OCI-LY7 (cell line): ENCODE measurements around the gene PAK6. TPM values are rescaled to one million over a fixed set of nuclear protein-coding genes. Genes with fewer than 3 reads are reported as not detected.

Experiments used
- BruUV-seq: library from RNA; stranded (reverse); fragments of 400-500 nt; replicated peaks from 2 replicates; lab custom pipeline; 2021; lab: Mats Ljungman, UMichigan
- CTCF ChIA-PET: fragments of 300-600 bp; sonication (Branson Sonifier 250); formaldehyde crosslinking; loops from one replicate; lab custom pipeline; 2022; ENCODE audit warnings: antibody characterized with exemption; ENCODE audit not compliant: unreplicated experiment; lab: Charles Lee
- POLR2A ChIA-PET: fragments of 300-600 bp; sonication (Branson Sonifier 250); formaldehyde crosslinking; loops from one replicate; lab custom pipeline; 2022; ENCODE audit warnings: antibody characterized with exemption; lab: Charles Lee
- DNase-seq: peaks from one replicate; pipeline ENCODE4 v3.0.0-alpha.2; 2015; ENCODE audit warnings: low spot score
- H2AFZ ChIP-seq: fragments of 200-600 bp; sonication (generic), shearing (Covaris generic); 2 replicates; pipeline ENCODE4 v1.6.1; 2014; ENCODE audit warnings: mild to moderate bottlenecking, antibody characterized with exemption, low read length, moderate library complexity
- H3K27ac ChIP-seq: fragments of 200-600 bp; sonication (generic); 2 replicates; pipeline ENCODE4 v1.5.1; 2014; ENCODE audit warnings: mixed run types, low read depth, mild to moderate bottlenecking, moderate library complexity, low read length, inconsistent platforms; ENCODE audit not compliant: poor library complexity, severe bottlenecking
- H3K36me3 ChIP-seq: fragments of 200-600 bp; sonication (generic); 2 replicates; pipeline ENCODE4 v1.6.1; 2014; ENCODE audit warnings: mild to moderate bottlenecking, antibody characterized with exemption, low read length, moderate library complexity, mixed read lengths; ENCODE audit not compliant: insufficient read depth
- H3K4me1 ChIP-seq: fragments of 200-600 bp; sonication (generic); 2 replicates; pipeline ENCODE4 v1.5.1; 2014; ENCODE audit warnings: mild to moderate bottlenecking, low read length; ENCODE audit not compliant: insufficient read depth, poor library complexity, severe bottlenecking
- H3K4me2 ChIP-seq: fragments of 200-600 bp; sonication (generic); 2 replicates; pipeline ENCODE4 v1.6.1; 2014; ENCODE audit warnings: mild to moderate bottlenecking, low read length
- H3K4me3 ChIP-seq: fragments of 200-600 bp; sonication (generic); 2 replicates; pipeline ENCODE4 v1.5.1; 2014; ENCODE audit warnings: mild to moderate bottlenecking, low read depth, low read length; ENCODE audit not compliant: poor library complexity, severe bottlenecking
- H3K79me2 ChIP-seq: fragments of 200-600 bp; sonication (generic); 2 replicates; pipeline ENCODE4 v1.6.1; 2016; ENCODE audit warnings: low read depth, mild to moderate bottlenecking, low read length, moderate library complexity, mixed read lengths; ENCODE audit not compliant: insufficient read depth
- H3K9me2 ChIP-seq: fragments of 200-600 bp; sonication (generic); 2 replicates; pipeline ENCODE4 v1.6.1; 2016; ENCODE audit warnings: mild to moderate bottlenecking, low read length, mixed read lengths; ENCODE audit not compliant: insufficient read depth
- H3K9me3 ChIP-seq: fragments of 200-600 bp; sonication (generic); 2 replicates; pipeline ENCODE4 v1.6.1; 2014; ENCODE audit warnings: mild to moderate bottlenecking, mixed run types, low read length, mixed read lengths
- H4K20me1 ChIP-seq: fragments of 200-600 bp; sonication (generic); 2 replicates; pipeline ENCODE4 v1.6.1; 2014; ENCODE audit warnings: mild to moderate bottlenecking, antibody characterized with exemption, low read length, moderate library complexity, mixed read lengths; ENCODE audit not compliant: insufficient read depth
- EZH2phosphoT487 ChIP-seq: fragments of 200-600 bp; sonication (generic); IDR thresholded peaks from 2 replicates; pipeline ENCODE4 v1.6.1; 2018; ENCODE audit warnings: low read depth, borderline replicate concordance, mild to moderate bottlenecking, mixed run types, antibody characterized with exemption, low read length, moderate library complexity, mixed read lengths
- intact Hi-C: fragments of 100-400 bp; cut with micrococcal nuclease; formaldehyde crosslinking; loops from one replicate; pipeline ENCODE4 v1.10.0; 2022; ENCODE audit not compliant: unreplicated experiment
- total RNA-seq, 2 experiments: library from RNA; depleted of rRNA in 1 of 2; stranded (reverse); fragments of >200 nt in 1 of 2; shearing (Covaris generic) in 1 of 2; gene quantifications; 2 replicates each; pipeline ENCODE4 v1.2.3, GENCODE V29; 2014 to 2022
- TF ChIP-seq, protein P1 (sequence below): fragments of 200-600 bp; sonication (generic); conservative IDR thresholded peaks from 2 replicates; pipeline ENCODE4 v1.5.1; 2014; ENCODE audit warnings: mild to moderate bottlenecking, antibody characterized with exemption, low read length, moderate library complexity, mixed read lengths

The PAK6 gene
- total RNA-seq, 2 experiments from 2014 or later, result 0.03 TPM; not detected in 1

DNA sequence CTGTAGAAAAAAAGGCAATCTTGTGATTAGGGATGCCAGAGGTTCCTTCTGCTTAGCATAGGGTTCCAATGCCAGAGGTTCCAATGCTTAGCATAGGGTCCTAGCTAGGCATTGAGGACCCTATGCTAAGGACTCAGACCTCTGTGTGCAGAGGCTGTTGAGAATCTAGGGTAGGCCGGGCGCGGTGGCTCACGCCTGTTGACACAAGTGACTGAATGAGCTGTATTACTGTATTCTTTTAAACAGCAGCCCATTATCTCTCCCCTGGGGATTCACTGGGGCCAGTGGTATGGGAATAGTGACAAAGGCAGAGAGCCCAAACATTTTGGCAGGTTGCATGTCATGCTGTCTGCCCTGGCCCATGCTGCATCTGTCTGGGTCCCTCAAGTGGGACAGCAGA lies 16.2 kb downstream of the PAK6 start:
- H3K79me2 ChIP-seq, result no peaks in the 10 kb centered on the region
- intact Hi-C loops, result no loop called here
- no peaks in the 10 kb centered on the region for H3K36me3 ChIP-seq
- H3K9me3 ChIP-seq, result no peaks in the 10 kb centered on the region
- no peak for TF ChIP-seq EZH2phosphoT487
- TF ChIP-seq, protein P1, sequence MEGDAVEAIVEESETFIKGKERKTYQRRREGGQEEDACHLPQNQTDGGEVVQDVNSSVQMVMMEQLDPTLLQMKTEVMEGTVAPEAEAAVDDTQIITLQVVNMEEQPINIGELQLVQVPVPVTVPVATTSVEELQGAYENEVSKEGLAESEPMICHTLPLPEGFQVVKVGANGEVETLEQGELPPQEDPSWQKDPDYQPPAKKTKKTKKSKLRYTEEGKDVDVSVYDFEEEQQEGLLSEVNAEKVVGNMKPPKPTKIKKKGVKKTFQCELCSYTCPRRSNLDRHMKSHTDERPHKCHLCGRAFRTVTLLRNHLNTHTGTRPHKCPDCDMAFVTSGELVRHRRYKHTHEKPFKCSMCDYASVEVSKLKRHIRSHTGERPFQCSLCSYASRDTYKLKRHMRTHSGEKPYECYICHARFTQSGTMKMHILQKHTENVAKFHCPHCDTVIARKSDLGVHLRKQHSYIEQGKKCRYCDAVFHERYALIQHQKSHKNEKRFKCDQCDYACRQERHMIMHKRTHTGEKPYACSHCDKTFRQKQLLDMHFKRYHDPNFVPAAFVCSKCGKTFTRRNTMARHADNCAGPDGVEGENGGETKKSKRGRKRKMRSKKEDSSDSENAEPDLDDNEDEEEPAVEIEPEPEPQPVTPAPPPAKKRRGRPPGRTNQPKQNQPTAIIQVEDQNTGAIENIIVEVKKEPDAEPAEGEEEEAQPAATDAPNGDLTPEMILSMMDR, result no peak
- ChIA-PET POLR2A (no interaction called here), CTCF (no interaction called here)
- no peaks in the 10 kb centered on the region for H3K9me2 ChIP-seq
- H3K4me2 ChIP-seq, result no peak overlapping the region
- no peaks in the 10 kb centered on the region for H3K4me1 ChIP-seq
- H2AFZ ChIP-seq, result no peak overlapping the region
- no peak for DNase-seq
- no peaks in the 10 kb centered on the region for H4K20me1 ChIP-seq
- no peak overlapping the region for H3K27ac ChIP-seq
- no TSS peak for BruUV-seq
- no peak overlapping the region for H3K4me3 ChIP-seq

DNA sequence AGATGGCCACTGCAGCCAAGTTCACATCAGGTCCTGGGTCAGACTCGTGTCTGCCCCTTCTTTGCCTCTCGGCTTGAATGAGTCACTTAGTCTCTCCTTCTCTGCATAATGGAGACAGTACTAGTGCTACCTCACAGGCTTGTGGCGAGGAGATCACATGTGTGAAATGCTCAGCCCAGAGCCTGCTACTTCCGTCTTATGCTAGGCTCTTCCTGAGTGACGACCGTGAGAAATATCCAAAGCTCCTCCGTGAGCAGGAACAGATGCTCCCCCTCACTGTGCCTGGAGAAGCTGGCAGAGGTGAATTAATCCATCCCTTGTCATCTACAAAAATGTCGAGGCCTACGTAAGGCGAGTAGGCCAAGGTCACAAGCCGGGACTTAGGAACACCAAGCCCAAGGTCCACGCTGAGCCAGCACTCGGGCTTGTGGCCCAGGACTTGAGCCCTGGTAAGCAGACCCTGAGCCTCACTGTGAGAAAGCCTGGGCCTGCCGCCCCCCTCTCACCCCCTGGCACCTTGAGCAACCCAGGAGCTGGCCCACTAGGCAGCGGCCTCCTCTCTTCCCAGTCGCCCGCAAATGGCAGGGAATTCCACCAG lies 17.9 kb downstream of the PAK6 start:
- H3K4me2 ChIP-seq, result no peak overlapping the region
- intact Hi-C loops, result no loop called here
- POLR2A ChIA-PET, result no interaction called here

More for the DNA sequence above, 17.9 kb downstream of the PAK6 start:
- H3K27ac ChIP-seq, result no peak overlapping the region
- no peaks in the 10 kb centered on the region for H3K79me2 ChIP-seq
- no TSS peak for BruUV-seq
- DNase-seq, result no peak
- no peak overlapping the region for H2AFZ ChIP-seq
- TF ChIP-seq, protein P1, result no peak
- no peak for TF ChIP-seq EZH2phosphoT487
- CTCF ChIA-PET, result no interaction called here
- no peak overlapping the region for H3K4me3 ChIP-seq
- no peaks in the 10 kb centered on the region for H3K9me3 ChIP-seq
- H3K9me2 ChIP-seq, result no peaks in the 10 kb centered on the region
- H4K20me1 ChIP-seq, result no peaks in the 10 kb centered on the region
- no peaks in the 10 kb centered on the region for H3K36me3 ChIP-seq
- H3K4me1 ChIP-seq, result no peaks in the 10 kb centered on the region
